Upper lobe of left lung (tissue), 6 donors: Measurements from ENCODE around the gene LTBP1. TPM values are rescaled to one million over a fixed set of nuclear protein-coding genes. Genes with fewer than 3 reads are reported as not detected.

Experiments used
- ATAC-seq, 2 donors: fragments of 200-7000 bp; cut with Tn5 transposase; one replicate each; pipeline ENCODE4 v1.9.1; 2022; ENCODE audit warnings: mild to moderate bottlenecking in 2 of 2, moderate library complexity in 2 of 2; ENCODE audit not compliant: low FRiP score in 2 of 2
- DNase-seq, 2 donors: peaks; one replicate each; pipeline ENCODE4 v3.0.0-alpha.2; 2019 to 2020
- H3K27ac ChIP-seq, 4 donors: fragments of 200-600 bp; sonication (generic); one replicate each; pipeline ENCODE4 v1.5.1; 2016 to 2019
- H3K27me3 ChIP-seq, 4 donors: fragments of 200-600 bp; sonication (generic); one replicate each; pipeline ENCODE4 v1.5.1; 2017 to 2019
- H3K36me3 ChIP-seq, 4 donors: fragments of 200-600 bp; sonication (generic); one replicate each; pipeline ENCODE4 v1.5.1; 2016 to 2019
- H3K4me1 ChIP-seq, 4 donors: fragments of 200-600 bp; sonication (generic); one replicate each; pipeline ENCODE4 v1.5.1; 2018 to 2019
- H3K4me3 ChIP-seq, 4 donors: fragments of 200-600 bp; sonication (generic); one replicate each; pipeline ENCODE4 v1.5.1; 2017 to 2019; ENCODE audit warnings: mild to moderate bottlenecking in 2 of 4, moderate library complexity in 1 of 4
- H3K9me3 ChIP-seq, 4 donors: fragments of 200-600 bp; sonication (generic); one replicate each; pipeline ENCODE4 v1.5.1; 2018 to 2019
- CTCF ChIP-seq, 6 experiments: fragments of 450-650 bp in 4 of 6; fragments of 200-600 bp in 2 of 6; sonication (generic) in 2 of 6; IDR thresholded peaks; one replicate each; pipeline ENCODE4 v1.5.1; 2016 to 2019; ENCODE audit warnings: antibody characterized with exemption in 6 of 6
- EP300 ChIP-seq, 4 donors: sonication (generic); formaldehyde crosslinking; IDR thresholded peaks; one replicate each; pipeline ENCODE4 v1.5.1; 2017; ENCODE audit warnings: antibody characterized with exemption in 4 of 4, control low read depth in 2 of 4
- POLR2A ChIP-seq, 4 donors: fragments of 450-650 bp; IDR thresholded peaks; one replicate each; pipeline ENCODE4 v1.5.1; 2016 to 2017; ENCODE audit warnings: antibody characterized with exemption in 4 of 4, mild to moderate bottlenecking in 2 of 4
- POLR2AphosphoS5 ChIP-seq, 2 donors: sonication (generic); formaldehyde crosslinking; IDR thresholded peaks; one replicate each; pipeline ENCODE4 v1.5.1; 2017; ENCODE audit warnings: antibody characterized with exemption in 2 of 2
- WGBS, 2 donors: methylation state at CpG; one replicate each; pipeline ENCODE4 v1.1.5; 2017 to 2018; 5-methylcytosine and 5-hydroxymethylcytosine counted together
- total RNA-seq, 6 donors: library from RNA; depleted of rRNA in 4 of 6; stranded (reverse); fragments of >200 nt in 4 of 6; gene quantifications; one replicate each; pipeline versions ENCODE4 v1.1.0 to v1.2.1, GENCODE V29; 2016 to 2021
- donor health status: DM: no; HTN: no; CAD: no; lungs with moderate emphysema.
- donor health status: DM: no; HTN: yes; CAD: no; lungs with severe emphysema.

Gene LTBP1
- total RNA-seq, 6 donors from 2014 or later = 11.5 to 45.0 (median 27.1) TPM

GRCh38 chr2:33340280-33340679 is 393.5 kb downstream of the LTBP1 start:
- TF ChIP-seq POLR2A (IDR thresholded peaks at IDR 0.05) (no peak), POLR2AphosphoS5 (IDR thresholded peaks at IDR 0.05) (peak in 1 of 2 donors; percentile 21), EP300 (IDR thresholded peaks at IDR 0.05) (no peak)

GRCh38 chr2:33342171-33342570 is 395.4 kb downstream of the LTBP1 start:
- no peaks in the 10 kb centered on the region for H3K4me1 ChIP-seq
- H3K4me3 ChIP-seq = no peak overlapping the region
- no peaks in the 10 kb centered on the region for H3K27me3 ChIP-seq
- no peaks in the 10 kb centered on the region for H3K9me3 ChIP-seq
- ATAC-seq = no peak
- WGBS, 2 donors = 60 to 74% methylated on average over 5 of the region's 5 CpGs
- H3K36me3 ChIP-seq = no peaks in the 10 kb centered on the region
- TF ChIP-seq EP300 (IDR thresholded peaks at IDR 0.05) (no peak), POLR2A (IDR thresholded peaks at IDR 0.05) (no peak), CTCF (IDR thresholded peaks at IDR 0.05) (no peak), POLR2AphosphoS5 (IDR thresholded peaks at IDR 0.05) (no peak)
- no peak overlapping the region for H3K27ac ChIP-seq
- DNase-seq = no peak

More at GRCh38 chr2:33340280-33340679, 393.5 kb downstream of the LTBP1 start:
- H3K4me1 ChIP-seq = no peaks in the 10 kb centered on the region
- no peaks in the 10 kb centered on the region for H3K9me3 ChIP-seq
- no peaks in the 10 kb centered on the region for H3K36me3 ChIP-seq
- H3K4me3 ChIP-seq = no peak overlapping the region
- no peaks in the 10 kb centered on the region for H3K27me3 ChIP-seq
- DNase-seq (no peak), ATAC-seq (peak; percentile 46 to 91)
- 53 to 68% methylated on average over 6 of the region's 6 CpGs for WGBS, 2 donors
- no peak overlapping the region for H3K27ac ChIP-seq

GRCh38 chr2:33342705-33343104 is 396.0 kb downstream of the LTBP1 start:
- Histone ChIP-seq H3K27me3 (no peaks in the 10 kb centered on the region), H3K4me3 (no peak overlapping the region), H3K4me1 (no peaks in the 10 kb centered on the region), H3K27ac (no peak overlapping the region), H3K36me3 (no peaks in the 10 kb centered on the region), H3K9me3 (no peaks in the 10 kb centered on the region)
- DNase-seq (no peak), ATAC-seq (no peak)
- no peak for TF ChIP-seq POLR2AphosphoS5 (IDR thresholded peaks at IDR 0.05)
- TF ChIP-seq POLR2A (IDR thresholded peaks at IDR 0.05) = no peak
- no peak for TF ChIP-seq EP300 (IDR thresholded peaks at IDR 0.05)
- TF ChIP-seq CTCF (IDR thresholded peaks at IDR 0.05) = no peak
- WGBS, 2 donors = 51 to 60% methylated on average over 4 of the region's 4 CpGs

- WGBS, 2 donors = 82 to 92% methylated on average over 3 of the region's 3 CpGs
- Histone ChIP-seq H3K27ac (no peak overlapping the region), H3K9me3 (no peaks in the 10 kb centered on the region), H3K27me3 (no peaks in the 10 kb centered on the region), H3K4me3 (no peak overlapping the region), H3K36me3 (no peaks in the 10 kb centered on the region), H3K4me1 (no peaks in the 10 kb centered on the region)
- DNase-seq = no peak
- ATAC-seq = no peak
- TF ChIP-seq POLR2A (IDR thresholded peaks at IDR 0.05) (no peak), EP300 (IDR thresholded peaks at IDR 0.05) (no peak), POLR2AphosphoS5 (IDR thresholded peaks at IDR 0.05) (no peak), CTCF (IDR thresholded peaks at IDR 0.05) (no peak)
Observed at GRCh38 chr2:33343387-33343895, 396.7 kb downstream of the LTBP1 start.

GRCh38 chr2:33344230-33344629 is 397.5 kb downstream of the LTBP1 start:
- no peak overlapping the region for H3K4me3 ChIP-seq
- TF ChIP-seq POLR2A (IDR thresholded peaks at IDR 0.05) (no peak), CTCF (IDR thresholded peaks at IDR 0.05) (no peak), POLR2AphosphoS5 (IDR thresholded peaks at IDR 0.05) (no peak), EP300 (IDR thresholded peaks at IDR 0.05) (no peak)
- no peak overlapping the region for H3K27ac ChIP-seq
- no peaks in the 10 kb centered on the region for H3K36me3 ChIP-seq
- WGBS, 2 donors = 76% methylated on average over 3 of the region's 3 CpGs
- no peaks in the 10 kb centered on the region for H3K27me3 ChIP-seq
- no peaks in the 10 kb centered on the region for H3K4me1 ChIP-seq
- H3K9me3 ChIP-seq = no peaks in the 10 kb centered on the region
- ATAC-seq (no peak), DNase-seq (no peak)
